Activated CD8-positive, alpha-beta memory T cell treated with anti-CD3 and anti-CD28 coated beads, Interleukin-2, amount 50 U/mL, for 4 hours (primary cell): ENCODE measurements around the gene NUP98.

ENCODE experiments used
- DNase-seq: peaks from one replicate; pipeline ENCODE4 v3.0.0-alpha.2; 2020

NUP98 gene

DNA sequence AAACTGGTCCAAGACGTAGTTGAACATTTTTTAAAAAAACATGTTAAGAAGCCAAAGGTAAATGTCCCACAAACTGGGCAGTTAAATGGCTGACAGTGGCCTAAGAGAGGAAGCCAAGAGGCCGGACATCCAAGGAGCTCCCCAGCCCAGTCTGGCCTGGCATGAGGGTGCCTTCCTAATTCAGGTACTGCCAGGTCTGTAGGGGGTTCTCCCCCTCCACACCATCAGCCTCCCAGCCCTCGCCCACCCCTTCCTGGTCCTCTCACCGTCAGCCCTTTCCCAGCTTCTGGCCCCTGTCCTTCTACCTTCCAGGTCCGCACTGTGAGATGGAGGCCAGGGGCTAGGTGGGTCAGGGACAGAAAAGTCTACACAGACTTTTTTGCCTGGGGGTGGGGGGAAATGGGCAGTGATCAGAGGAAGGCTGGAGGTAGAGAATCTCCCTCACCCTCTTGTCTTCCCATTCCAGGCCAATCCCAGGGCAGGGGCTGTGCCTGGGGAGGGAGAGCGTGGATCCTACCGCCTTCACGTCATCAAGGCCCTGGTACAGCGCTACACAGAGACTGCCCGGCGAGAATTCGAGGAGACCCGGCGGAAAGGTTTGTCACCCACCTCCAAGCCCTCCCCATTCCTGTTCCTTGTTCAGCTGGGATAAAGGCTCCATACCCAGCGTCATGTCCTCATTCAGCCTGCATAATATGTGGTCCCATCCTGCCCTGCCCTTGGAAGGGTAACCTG is 161.5 kb downstream of the NUP98 start:
- no peak for DNase-seq

- DNase-seq: no peak
These were observed 165.2 kb downstream of the NUP98 start for GRCh38 chr11:3632070-3632660.

- no peak for DNase-seq
These were observed 166.0 kb downstream of the NUP98 start for GRCh38 chr11:3631331-3631730.

DNA sequence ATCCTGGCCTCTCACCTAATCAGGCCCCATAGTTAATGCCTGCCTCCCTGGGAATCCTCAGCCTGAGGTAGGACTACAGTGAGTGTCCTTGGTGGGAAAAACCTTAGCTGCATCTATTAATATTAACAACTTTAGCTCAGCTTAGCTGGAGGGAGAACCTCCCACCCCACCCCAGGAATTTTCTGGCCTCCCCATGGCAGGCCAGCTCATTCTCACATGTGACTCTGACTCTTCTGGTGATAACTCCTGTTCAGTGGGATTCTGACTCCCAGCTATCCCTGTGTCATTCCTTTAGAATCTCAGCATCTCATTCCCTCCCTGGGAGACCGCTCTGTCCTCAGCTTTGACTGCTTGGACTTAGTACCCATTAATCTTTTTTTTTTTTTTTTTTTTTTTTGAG is 170.1 kb downstream of the NUP98 start:
- no peak for DNase-seq

- DNase-seq: no peak
These were observed 170.9 kb downstream of the NUP98 start for GRCh38 chr11:3626250-3626960.
